H9 (cell line): ENCODE results near the gene TBXA2R. TPM values are rescaled to one million over a fixed set of nuclear protein-coding genes. Genes with fewer than 3 reads are reported as not detected.

ENCODE experiments used
- DNase-seq: peaks from one replicate; pipeline ENCODE4 v3.0.0-alpha.2; 2017
- H2AFZ ChIP-seq: one replicate; pipeline ENCODE4 v1.6.1; 2013; ENCODE audit warnings: mild to moderate bottlenecking, low read length, control low read depth, moderate library complexity
- H2AK5ac ChIP-seq: 2 replicates; pipeline ENCODE4 v1.6.1; 2013; ENCODE audit warnings: low read length, control low read depth, mixed read lengths; ENCODE audit not compliant: insufficient read length
- H2BK120ac ChIP-seq: one replicate; pipeline ENCODE4 v1.6.1; 2013; ENCODE audit warnings: low read depth, mild to moderate bottlenecking, low read length, control low read depth, inconsistent platforms; ENCODE audit not compliant: poor library complexity, severe bottlenecking
- H2BK12ac ChIP-seq: 2 replicates; pipeline ENCODE4 v1.6.1; 2013; ENCODE audit warnings: low read length, control low read depth, mixed read lengths, low read depth; ENCODE audit not compliant: insufficient read length
- H2BK15ac ChIP-seq: 2 replicates; pipeline ENCODE4 v1.6.1; 2013; ENCODE audit warnings: low read depth, low read length, control low read depth
- H2BK20ac ChIP-seq: one replicate; pipeline ENCODE4 v1.6.1; 2013; ENCODE audit warnings: low read depth, mild to moderate bottlenecking, low read length, control low read depth, inconsistent platforms; ENCODE audit not compliant: poor library complexity, severe bottlenecking
- H2BK5ac ChIP-seq: 2 replicates; pipeline ENCODE4 v1.6.1; 2013; ENCODE audit warnings: low read length, control low read depth, mixed read lengths; ENCODE audit not compliant: insufficient read length
- H3K14ac ChIP-seq: 2 replicates; pipeline ENCODE4 v1.6.1; 2013; ENCODE audit warnings: low read length, control low read depth; ENCODE audit not compliant: insufficient read depth
- H3K18ac ChIP-seq: 2 replicates; pipeline ENCODE4 v1.6.1; 2013; ENCODE audit warnings: low read depth, mild to moderate bottlenecking, mixed read lengths, low read length, control low read depth; ENCODE audit not compliant: insufficient read length
- H3K23ac ChIP-seq: 2 replicates; pipeline ENCODE4 v1.6.1; 2013; ENCODE audit warnings: low read length, control low read depth, mixed read lengths, low read depth; ENCODE audit not compliant: insufficient read length
- H3K23me2 ChIP-seq: 2 replicates; pipeline ENCODE4 v1.6.1; 2013; ENCODE audit warnings: low read depth, mild to moderate bottlenecking, mixed read lengths, low read length, control low read depth; ENCODE audit not compliant: insufficient read length, poor library complexity, severe bottlenecking
- H3K27ac ChIP-seq: 2 replicates; pipeline ENCODE4 v1.5.1; 2013; ENCODE audit warnings: low read length, control low read depth, mixed read lengths, low read depth; ENCODE audit not compliant: insufficient read length
- H3K27me3 ChIP-seq: 2 replicates; pipeline ENCODE4 v1.6.1; 2013; ENCODE audit warnings: low read length, control low read depth, inconsistent platforms; ENCODE audit not compliant: insufficient read depth
- H3K4ac ChIP-seq: 2 replicates; pipeline ENCODE4 v1.6.1; 2013; ENCODE audit warnings: low read depth, mild to moderate bottlenecking, control low read depth, inconsistent platforms, low read length, moderate library complexity
- H3K4me1 ChIP-seq: 2 replicates; pipeline ENCODE4 v1.6.1; 2013; ENCODE audit warnings: low read length, control low read depth, inconsistent platforms; ENCODE audit not compliant: insufficient read depth
- H3K4me2 ChIP-seq: 2 replicates; pipeline ENCODE4 v1.6.1; 2013; ENCODE audit warnings: low read length, control low read depth, mixed read lengths; ENCODE audit not compliant: insufficient read length, insufficient read depth
- H3K56ac ChIP-seq: 2 replicates; pipeline ENCODE4 v1.6.1; 2013; ENCODE audit warnings: low read depth, mild to moderate bottlenecking, mixed read lengths, low read length, control low read depth; ENCODE audit not compliant: insufficient read length
- H3K79me1 ChIP-seq: 2 replicates; pipeline ENCODE4 v1.6.1; 2013; ENCODE audit warnings: low read depth, mild to moderate bottlenecking, moderate library complexity, low read length, control low read depth, inconsistent platforms; ENCODE audit not compliant: insufficient read depth, poor library complexity, severe bottlenecking
- H3K79me2 ChIP-seq: 2 replicates; pipeline ENCODE4 v1.6.1; 2013; ENCODE audit warnings: low read length, control low read depth, inconsistent platforms; ENCODE audit not compliant: insufficient read depth
- H3K9ac ChIP-seq: 2 replicates; pipeline ENCODE4 v1.6.1; 2013; ENCODE audit warnings: low read length, control low read depth, mixed read lengths; ENCODE audit not compliant: insufficient read length; ENCODE audit errors: extremely low read depth
- H3K9me3 ChIP-seq: one replicate; pipeline ENCODE4 v1.6.1; 2013; ENCODE audit warnings: low read depth, low read length, inconsistent platforms; ENCODE audit not compliant: control insufficient read depth
- H3T11ph ChIP-seq: one replicate; pipeline ENCODE4 v1.6.1; 2013; ENCODE audit warnings: mild to moderate bottlenecking, low read length, control low read depth, inconsistent platforms
- H4K20me1 ChIP-seq: one replicate; pipeline ENCODE4 v1.6.1; 2013; ENCODE audit not compliant: control insufficient read depth, insufficient read length, insufficient read depth
- H4K5ac ChIP-seq: 2 replicates; pipeline ENCODE4 v1.6.1; 2013; ENCODE audit warnings: low read depth, mild to moderate bottlenecking, mixed read lengths, low read length, control low read depth; ENCODE audit not compliant: insufficient read length
- H4K8ac ChIP-seq: replicated peaks from 2 replicates; pipeline ENCODE4 v1.6.1; 2013; ENCODE audit warnings: low read length, control low read depth, mixed read lengths, low read depth; ENCODE audit not compliant: insufficient read length
- H4K91ac ChIP-seq: 2 replicates; pipeline ENCODE4 v1.6.1; 2013; ENCODE audit warnings: low read depth, mild to moderate bottlenecking, moderate library complexity, mixed read lengths, low read length, control low read depth; ENCODE audit not compliant: insufficient read length
- H3K27ac Mint-ChIP-seq, 3 experiments: 2 replicates in 2 of 3; 3 replicates in 1 of 3; pipeline ENCODE4 v1.8.0; 2020 to 2021; ENCODE audit warnings: mixed read lengths in 3 of 3, mild to moderate bottlenecking in 1 of 3, moderate library complexity in 1 of 3
- H3K27me3 Mint-ChIP-seq: 2 replicates; pipeline ENCODE4 v1.8.0; 2021; ENCODE audit warnings: low read depth, mild to moderate bottlenecking, moderate library complexity, mixed read lengths
- H3K36me3 Mint-ChIP-seq, 3 experiments: 2 replicates in 2 of 3; 3 replicates in 1 of 3; pipeline ENCODE4 v1.8.0; 2020 to 2021; ENCODE audit warnings: low read depth in 3 of 3, mixed read lengths in 3 of 3; ENCODE audit not compliant: insufficient read depth in 1 of 3
- H3K4me1 Mint-ChIP-seq, 2 experiments: 2 replicates each; pipeline ENCODE4 v1.8.0; 2020; ENCODE audit warnings: mixed read lengths in 2 of 2
- H3K4me3 Mint-ChIP-seq, 2 experiments: 2 replicates in 1 of 2; 3 replicates in 1 of 2; pipeline ENCODE4 v1.8.0; 2020 to 2021; ENCODE audit warnings: mild to moderate bottlenecking in 2 of 2, mixed read lengths in 2 of 2, moderate library complexity in 1 of 2
- H3K9me3 Mint-ChIP-seq, 2 experiments: 2 replicates in 1 of 2; 3 replicates in 1 of 2; pipeline ENCODE4 v1.8.0; 2020; ENCODE audit warnings: mild to moderate bottlenecking in 2 of 2, mixed read lengths in 2 of 2, moderate library complexity in 1 of 2
- WGBS: extraction: QIAGEN DNeasy Blood & Tissue Kit; methylation state at CpG from one replicate; pipeline ENCODE4 v1.1.7; 2013; ENCODE audit warnings: missing lambda C conversion rate, low lambda C conversion rate, mixed read lengths; ENCODE audit not compliant: insufficient read length; ENCODE audit errors: extremely low coverage; 5-methylcytosine and 5-hydroxymethylcytosine counted together
- total RNA-seq: library from RNA; stranded (reverse); gene quantifications from 2 replicates; pipeline ENCODE4 v1.2.1, GENCODE V29; 2021
- TF ChIP-seq, protein P1 (sequence below): fragments of 200-600 bp; sonication (generic); conservative IDR thresholded peaks from 3 replicates; pipeline ENCODE4 v1.8.0; 2021; ENCODE audit warnings: antibody characterized with exemption, mild to moderate bottlenecking

TBXA2R gene
- total RNA-seq, 1 experiment from 2014 or later, result 0.63 TPM

DNA sequence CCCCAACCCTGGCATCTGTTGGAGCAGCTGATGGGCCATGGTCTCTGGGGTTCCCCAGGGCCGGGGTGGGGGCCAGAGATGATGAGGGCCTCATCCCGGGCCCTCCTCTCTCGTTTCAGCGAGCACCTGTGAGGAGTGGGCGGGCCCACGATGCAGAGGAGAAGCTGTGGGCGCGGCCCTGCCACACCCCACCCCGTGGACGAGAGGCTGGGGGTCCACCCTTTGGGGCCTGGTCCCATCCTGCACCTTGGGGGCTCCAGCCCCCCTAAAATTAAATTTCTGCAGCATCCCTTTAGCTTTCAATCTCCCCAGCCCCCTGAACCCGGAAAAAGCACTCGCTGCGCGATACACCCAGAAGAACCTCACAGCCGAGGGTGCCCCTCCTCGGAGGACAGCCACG is 28.3 kb downstream of the TBXA2R start:
- Mint-ChIP-seq H3K4me1 (peaks cover 9 to 18% of the 10 kb centered on the region in 2 experiments), H3K27ac (no peak overlapping the region), H3K36me3 (peaks cover 8 to 10% (median 9%) of the 10 kb centered on the region in 3 experiments), H3K9me3 (no peaks in the 10 kb centered on the region; a peak in 1 of 5 replicates), H3K27me3 (peaks cover 32% of the 10 kb centered on the region), H3K4me3 (peak overlapping the region in 1 of 2 experiments; percentile 74; a peak in 1 of 5 replicates)
- Histone ChIP-seq H3T11ph (no peak overlapping the region), H3K4ac (no peak overlapping the region), H3K23me2 (peaks cover 13% of the 10 kb centered on the region), H3K79me1 (no peaks in the 10 kb centered on the region), H3K79me2 (no peaks in the 10 kb centered on the region), H2BK120ac (no peak overlapping the region), H3K56ac (no peak overlapping the region), H4K91ac (no peak overlapping the region), H3K18ac (no peak overlapping the region), H3K4me2 (peak overlapping the region; percentile 19), H2BK12ac (no peak overlapping the region), H3K23ac (no peak overlapping the region), H4K8ac (no peak overlapping the region), H2AFZ (no peak overlapping the region), H3K4me1 (no peaks in the 10 kb centered on the region), H2AK5ac (no peak overlapping the region), H3K9me3 (no peaks in the 10 kb centered on the region), H2BK5ac (no peak overlapping the region), H2BK20ac (no peak overlapping the region), H3K27me3 (no peaks in the 10 kb centered on the region; the same call in 1 of the 2 replicates), H3K9ac (no peak overlapping the region), H3K27ac (no peak overlapping the region), H4K5ac (no peak overlapping the region), H3K14ac (no peak overlapping the region), H4K20me1 (no peaks in the 10 kb centered on the region), H2BK15ac (no peak overlapping the region)
- WGBS, result no CpG with 5 or more reads among the region's 17 CpGs
- no peak for DNase-seq
- TF ChIP-seq, protein P1, sequence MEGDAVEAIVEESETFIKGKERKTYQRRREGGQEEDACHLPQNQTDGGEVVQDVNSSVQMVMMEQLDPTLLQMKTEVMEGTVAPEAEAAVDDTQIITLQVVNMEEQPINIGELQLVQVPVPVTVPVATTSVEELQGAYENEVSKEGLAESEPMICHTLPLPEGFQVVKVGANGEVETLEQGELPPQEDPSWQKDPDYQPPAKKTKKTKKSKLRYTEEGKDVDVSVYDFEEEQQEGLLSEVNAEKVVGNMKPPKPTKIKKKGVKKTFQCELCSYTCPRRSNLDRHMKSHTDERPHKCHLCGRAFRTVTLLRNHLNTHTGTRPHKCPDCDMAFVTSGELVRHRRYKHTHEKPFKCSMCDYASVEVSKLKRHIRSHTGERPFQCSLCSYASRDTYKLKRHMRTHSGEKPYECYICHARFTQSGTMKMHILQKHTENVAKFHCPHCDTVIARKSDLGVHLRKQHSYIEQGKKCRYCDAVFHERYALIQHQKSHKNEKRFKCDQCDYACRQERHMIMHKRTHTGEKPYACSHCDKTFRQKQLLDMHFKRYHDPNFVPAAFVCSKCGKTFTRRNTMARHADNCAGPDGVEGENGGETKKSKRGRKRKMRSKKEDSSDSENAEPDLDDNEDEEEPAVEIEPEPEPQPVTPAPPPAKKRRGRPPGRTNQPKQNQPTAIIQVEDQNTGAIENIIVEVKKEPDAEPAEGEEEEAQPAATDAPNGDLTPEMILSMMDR, result no peak
